K562 (cell line): ENCODE results near the gene SP140L. TPM values are rescaled to one million over a fixed set of nuclear protein-coding genes. Genes with fewer than 3 reads are reported as not detected.
A peak's percentile ranks its signal among the peaks of the same experiment; 100 is the strongest.

Source experiments
- CBX8 ChIP-seq: fragments of 200-600 bp; sonication (generic); IDR thresholded peaks from 2 replicates; pipeline ENCODE4 v1.6.1; 2012; ENCODE audit warnings: borderline replicate concordance, mixed run types, low read depth, mild to moderate bottlenecking, moderate library complexity, mixed read lengths, low read length, control low read depth, inconsistent platforms; ENCODE audit not compliant: poor library complexity, severe bottlenecking; ENCODE audit errors: extremely low read depth
- CHD2 ChIP-seq: IDR thresholded peaks from 2 replicates; pipeline ENCODE4 v1.6.1; 2011; ENCODE audit warnings: low read depth, low read length
- EP400 ChIP-seq: fragments of 450-650 bp; IDR thresholded peaks from 2 replicates; pipeline ENCODE4 v1.6.1; 2017; ENCODE audit warnings: antibody characterized with exemption, mild to moderate bottlenecking, moderate library complexity
- HMGN3 ChIP-seq: IDR thresholded peaks from 2 replicates; pipeline ENCODE4 v1.6.1; 2011; ENCODE audit warnings: borderline replicate concordance, low read depth, mild to moderate bottlenecking, mixed read lengths, low read length; ENCODE audit not compliant: insufficient read length; ENCODE audit errors: extremely low read depth
- KDM5B ChIP-seq: fragments of 200-600 bp; sonication (generic); IDR thresholded peaks from 2 replicates; pipeline ENCODE4 v1.6.1; 2012; ENCODE audit warnings: low read depth, mild to moderate bottlenecking, moderate library complexity, low read length, control low read depth, inconsistent platforms; ENCODE audit not compliant: insufficient replicate concordance
- L3MBTL2 ChIP-seq: fragments of 450-650 bp; IDR thresholded peaks from 2 replicates; pipeline ENCODE4 v1.6.1; 2016; ENCODE audit warnings: mild to moderate bottlenecking, moderate library complexity
- MAFF ChIP-seq: IDR thresholded peaks from 2 replicates; pipeline ENCODE4 v1.6.1; 2012; ENCODE audit warnings: low read length, improper control_type of control experiment
- MEIS2 ChIP-seq: fragments of 450-650 bp; IDR thresholded peaks from 2 replicates; pipeline ENCODE4 v1.6.1; 2014; ENCODE audit warnings: mild to moderate bottlenecking; ENCODE audit not compliant: partially characterized antibody
- MNT ChIP-seq, 2 experiments: fragments of 450-650 bp; conservative IDR thresholded peaks; 2 replicates each; pipeline ENCODE4 v1.6.1; 2017; ENCODE audit warnings: mild to moderate bottlenecking in 2 of 2, moderate library complexity in 2 of 2
- RB1 ChIP-seq: fragments of 450-650 bp; IDR thresholded peaks from 2 replicates; pipeline ENCODE4 v1.6.1; 2017; ENCODE audit warnings: low read depth, mild to moderate bottlenecking
- STAG1 ChIP-seq: sonication (generic); formaldehyde crosslinking; IDR thresholded peaks from 2 replicates; pipeline ENCODE4 v1.5.0; 2020; ENCODE audit warnings: missing genetic modification reagents, borderline replicate concordance
- ZNF316 ChIP-seq: fragments of 450-650 bp; IDR thresholded peaks from 2 replicates; pipeline ENCODE4 v1.6.1; 2016
- ZNF384 ChIP-seq: IDR thresholded peaks from 2 replicates; pipeline ENCODE4 v1.6.1; 2012; ENCODE audit warnings: low read depth, low read length, improper control_type of control experiment
- ZNF507 ChIP-seq: conservative IDR thresholded peaks from 2 replicates; pipeline ENCODE4 v1.6.1; 2017; ENCODE audit warnings: missing genetic modification characterization, missing compliant biosample characterization
- polyA plus RNA-seq, 8 experiments: library from polyadenylated mRNA; depleted of rRNA in 4 of 8; stranded (reverse) in 5 of 8; unstranded in 3 of 8; fragments of >200 nt; fragmentation: Nextera tagmentation in 2 of 8; fragmentation: Illumina TruSeq in 1 of 8; extraction: Ambion mirVana in 2 of 8; extraction: Trizol in 1 of 8; gene quantifications; 2 replicates each; pipeline versions ENCODE4 v1.2.1 to v1.2.3, GENCODE V29; 2011 to 2014; ENCODE audit warnings: inconsistent platforms in 1 of 8, missing spikeins in 1 of 8
- total RNA-seq, 7 experiments: library from RNA; depleted of rRNA in 6 of 7; stranded (reverse); fragments of >200 nt in 6 of 7; fragmentation: Illumina TruSeq in 2 of 7; extraction: Trizol in 2 of 7; gene quantifications; 2 replicates each; pipeline versions ENCODE4 v1.2.1 to v1.2.3, GENCODE V29; 2011 to 2021; ENCODE audit warnings: low replicate concordance in 1 of 7

Gene SP140L
- total and polyA plus RNA-seq, 9 of the 15 experiments (the other 6 are each of a cell fraction or from before 2014, with no cell fraction given) = 4.0 to 15.5 (median 11.3) TPM

- TF ChIP-seq KDM5B = no peak
- TF ChIP-seq CBX8 = no peak
- TF ChIP-seq ZNF316 = peak; percentile 44; the same call in 1 of the 2 replicates
- TF ChIP-seq MEIS2 = peak; percentile 16
- no peak for TF ChIP-seq CHD2
- TF ChIP-seq MNT (conservative IDR thresholded peaks at IDR 0.05) = peak in 1 of 2 experiments; percentile 47; a peak in 1 of 4 replicates
- 0 out of 2 replicates have a peak, but pooled peaks have one; percentile 7 for TF ChIP-seq MAFF
- TF ChIP-seq RB1 = no peak
- peak; percentile 51; the same call in 1 of the 2 replicates for TF ChIP-seq ZNF384
- TF ChIP-seq EP400 = peak; percentile 15; the same call in 1 of the 2 replicates
- TF ChIP-seq HMGN3 = no peak
- TF ChIP-seq L3MBTL2 = 0 out of 2 replicates have a peak, but pooled peaks have one; percentile 27
- no peak for TF ChIP-seq STAG1 (CRISPR knock-in tag)
- TF ChIP-seq ZNF507 (tag) = no peak
These were observed 91.5 kb downstream of the SP140L start (continued) for GRCh38 chr2:230418341-230419016.
